Effector CD8-positive, alpha-beta T cell (primary cell): ENCODE results near the gene ZG16.
A peak's percentile ranks its signal among the peaks of the same experiment; 100 is the strongest.

ENCODE experiments used
- DNase-seq: peaks from one replicate; lab custom pipeline; 2025; lab: John Stamatoyannopoulos, UW

The ZG16 gene

GRCh38 chr16:29809850-29810698 is 32.0 kb downstream of the ZG16 start:
- DNase-seq, result peak; percentile 34

- no peak for DNase-seq
These were observed 32.7 kb downstream of the ZG16 start for GRCh38 chr16:29810699-29811169.

GRCh38 chr16:29811170-29811895 is 33.3 kb downstream of the ZG16 start:
- peak; percentile 46 for DNase-seq

- DNase-seq, result peak; percentile 36
These were observed 34.0 kb downstream of the ZG16 start, which contains the start of gene PRRT2 for GRCh38 chr16:29811896-29812665. PRRT2 (plus strand) TSS chr16:29812193; CDS start chr16:29813055, 862 bp downstream.

- DNase-seq, result no peak
These were observed 34.9 kb downstream of the ZG16 start for GRCh38 chr16:29812754-29813643.

GRCh38 chr16:29813644-29814562 is 35.8 kb downstream of the ZG16 start:
- DNase-seq, result no peak

- no peak for DNase-seq
These were observed 36.5 kb downstream of the ZG16 start for GRCh38 chr16:29814592-29814991.

- peak; percentile 66 for DNase-seq
These were observed 37.1 kb downstream of the ZG16 start for GRCh38 chr16:29815032-29815721.

GRCh38 chr16:29815793-29816693 is 38.0 kb downstream of the ZG16 start, which contains the start of gene PAGR1:
PAGR1 (plus strand) TSS chr16:29816152; CDS start chr16:29816526, 374 bp downstream.
- DNase-seq, result peak; percentile 96

- DNase-seq, result peak; percentile 28
These were observed 38.8 kb downstream of the ZG16 start for GRCh38 chr16:29816694-29817441.

- no peak for DNase-seq
These were observed 40.0 kb downstream of the ZG16 start for GRCh38 chr16:29818082-29818481.

GRCh38 chr16:29819506-29819905 is 41.5 kb downstream of the ZG16 start:
- no peak for DNase-seq

- DNase-seq, result peak; percentile 18
These were observed 42.2 kb downstream of the ZG16 start, which contains the start of gene MVP for GRCh38 chr16:29820271-29820701. MVP (plus strand) TSS chr16:29820462; CDS start chr16:29830550, 10,088 bp downstream.

- no peak for DNase-seq
These were observed 42.9 kb downstream of the ZG16 start for GRCh38 chr16:29820730-29821642.

GRCh38 chr16:29821643-29822115 is 43.6 kb downstream of the ZG16 start:
- no peak for DNase-seq

GRCh38 chr16:29824589-29825144 is 46.6 kb downstream of the ZG16 start:
- DNase-seq, result no peak
